ENCODE measurements around the gene PIK3R3.

PIK3R3 gene

DNA sequence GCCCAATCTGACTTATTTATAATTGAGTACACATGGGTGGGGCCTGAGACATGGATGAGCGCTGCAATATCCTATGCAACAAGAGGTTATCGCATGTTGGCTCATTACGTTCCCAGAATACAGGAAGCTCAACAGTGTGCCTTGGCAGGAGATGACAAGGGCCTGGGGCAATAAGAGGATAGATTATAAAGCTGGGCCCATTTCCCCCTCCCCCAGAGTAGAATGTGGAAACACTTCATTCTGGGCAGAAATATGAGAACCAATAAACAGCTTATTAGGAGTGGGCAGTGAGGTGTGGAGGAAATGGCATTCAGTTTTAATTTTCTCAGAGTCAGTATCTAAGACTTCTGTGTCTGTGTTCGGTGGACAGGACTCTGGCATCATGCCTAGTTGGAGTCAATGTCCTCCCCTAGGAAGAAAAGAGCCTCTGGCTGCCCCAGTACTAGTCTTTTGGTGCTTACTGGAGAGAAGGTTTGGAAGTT is 92.8 kb downstream of the PIK3R3 start:
- TF ChIP-seq, protein P1, sequence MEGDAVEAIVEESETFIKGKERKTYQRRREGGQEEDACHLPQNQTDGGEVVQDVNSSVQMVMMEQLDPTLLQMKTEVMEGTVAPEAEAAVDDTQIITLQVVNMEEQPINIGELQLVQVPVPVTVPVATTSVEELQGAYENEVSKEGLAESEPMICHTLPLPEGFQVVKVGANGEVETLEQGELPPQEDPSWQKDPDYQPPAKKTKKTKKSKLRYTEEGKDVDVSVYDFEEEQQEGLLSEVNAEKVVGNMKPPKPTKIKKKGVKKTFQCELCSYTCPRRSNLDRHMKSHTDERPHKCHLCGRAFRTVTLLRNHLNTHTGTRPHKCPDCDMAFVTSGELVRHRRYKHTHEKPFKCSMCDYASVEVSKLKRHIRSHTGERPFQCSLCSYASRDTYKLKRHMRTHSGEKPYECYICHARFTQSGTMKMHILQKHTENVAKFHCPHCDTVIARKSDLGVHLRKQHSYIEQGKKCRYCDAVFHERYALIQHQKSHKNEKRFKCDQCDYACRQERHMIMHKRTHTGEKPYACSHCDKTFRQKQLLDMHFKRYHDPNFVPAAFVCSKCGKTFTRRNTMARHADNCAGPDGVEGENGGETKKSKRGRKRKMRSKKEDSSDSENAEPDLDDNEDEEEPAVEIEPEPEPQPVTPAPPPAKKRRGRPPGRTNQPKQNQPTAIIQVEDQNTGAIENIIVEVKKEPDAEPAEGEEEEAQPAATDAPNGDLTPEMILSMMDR (IDR thresholded peaks at IDR 0.05) = no peak
- Histone ChIP-seq H3K4me1 (ENCODE audit: control insufficient read depth in 1 of 2, insufficient read depth in 1 of 2, low read depth in 1 of 2, low read length in 1 of 2) (peaks cover 8 to 19% of the 10 kb centered on the region in 2 experiments), H3K27me3 (no peaks in the 10 kb centered on the region), H3K36me3 (peaks cover 14% of the 10 kb centered on the region), H3K9me3 (no peaks in the 10 kb centered on the region), H3K4me3 (ENCODE audit: low read depth in 1 of 2, low read length in 1 of 2) (no peak overlapping the region), H3K27ac (no peak overlapping the region)

DNA sequence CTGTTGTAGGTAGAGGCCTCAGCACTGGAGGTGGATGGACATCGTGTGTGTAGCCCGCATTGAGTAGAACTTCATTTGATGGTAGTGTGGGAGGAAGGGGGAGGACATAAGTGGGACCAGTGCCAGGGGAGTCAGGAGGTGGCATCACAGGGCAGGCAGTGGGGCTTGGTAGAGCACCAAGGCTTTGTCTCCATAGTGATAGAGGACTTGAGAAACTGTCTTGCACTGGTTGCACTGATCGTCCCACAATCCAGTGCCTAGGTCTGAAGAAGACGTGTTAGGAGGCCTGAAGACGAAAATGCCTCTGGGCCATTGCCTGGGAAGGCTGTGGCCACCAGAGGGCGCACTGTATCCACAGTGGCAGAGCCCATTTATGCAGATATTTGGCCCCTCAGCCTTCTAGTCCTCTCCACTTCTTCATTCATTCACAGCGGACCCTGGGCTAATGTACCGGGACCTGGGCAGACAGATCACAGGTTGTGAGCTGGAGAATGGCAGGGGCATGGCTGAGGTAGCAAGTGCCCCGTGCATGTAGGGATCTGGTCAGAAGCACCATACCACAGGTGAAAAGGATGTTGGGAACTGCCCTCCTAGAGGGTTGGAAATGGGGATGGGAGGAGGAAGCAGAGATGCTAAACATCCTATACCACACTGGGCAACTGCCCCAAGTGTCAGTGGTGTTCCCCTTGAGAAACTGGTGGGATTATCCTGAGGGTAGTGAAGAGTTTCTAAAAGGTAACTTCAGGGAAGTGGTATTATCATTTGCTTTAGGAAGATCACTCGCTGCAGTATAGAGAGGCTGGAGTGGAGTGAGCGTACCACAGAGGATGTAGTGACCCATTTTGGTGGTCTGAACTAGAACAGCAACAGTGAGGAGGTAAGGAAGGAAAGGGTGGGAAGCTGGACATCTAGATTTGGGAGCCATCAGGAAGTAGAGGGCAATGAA is 95.3 kb downstream of the PIK3R3 start:
- no peak overlapping the region for H3K27ac ChIP-seq
- TF ChIP-seq, protein P1 (IDR thresholded peaks at IDR 0.05) = peak; percentile 85

DNA sequence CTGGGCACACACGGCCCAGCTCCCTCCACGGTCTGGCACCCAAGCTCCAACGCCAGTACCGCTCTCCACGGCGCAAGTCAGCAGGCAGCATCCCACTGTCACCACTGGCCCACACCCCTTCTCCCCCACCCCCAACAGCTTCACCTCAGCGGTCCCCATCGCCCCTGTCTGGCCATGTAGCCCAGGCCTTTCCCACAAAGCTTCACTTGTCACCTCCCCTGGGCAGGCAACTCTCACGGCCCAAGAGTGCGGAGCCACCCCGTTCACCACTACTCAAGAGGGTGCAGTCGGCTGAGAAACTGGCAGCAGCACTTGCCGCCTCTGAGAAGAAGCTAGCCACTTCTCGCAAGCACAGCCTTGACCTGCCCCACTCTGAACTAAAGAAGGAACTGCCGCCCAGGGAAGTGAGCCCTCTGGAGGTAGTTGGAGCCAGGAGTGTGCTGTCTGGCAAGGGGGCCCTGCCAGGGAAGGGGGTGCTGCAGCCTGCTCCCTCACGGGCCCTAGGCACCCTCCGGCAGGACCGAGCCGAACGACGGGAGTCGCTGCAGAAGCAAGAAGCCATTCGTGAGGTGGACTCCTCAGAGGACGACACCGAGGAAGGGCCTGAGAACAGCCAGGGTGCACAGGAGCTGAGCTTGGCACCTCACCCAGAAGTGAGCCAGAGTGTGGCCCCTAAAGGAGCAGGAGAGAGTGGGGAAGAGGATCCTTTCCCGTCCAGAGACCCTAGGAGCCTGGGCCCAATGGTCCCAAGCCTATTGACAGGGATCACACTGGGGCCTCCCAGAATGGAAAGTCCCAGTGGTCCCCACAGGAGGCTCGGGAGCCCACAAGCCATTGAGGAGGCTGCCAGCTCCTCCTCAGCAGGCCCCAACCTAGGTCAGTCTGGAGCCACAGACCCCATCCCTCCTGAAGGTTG is 97.6 kb downstream of the PIK3R3 start:
- H3K4me3 ChIP-seq (ENCODE audit: low read depth in 1 of 2, low read length in 1 of 2) = no peak overlapping the region
- peaks cover 56% of the 10 kb centered on the region for H3K36me3 ChIP-seq
- H3K9me3 ChIP-seq = no peaks in the 10 kb centered on the region
- TF ChIP-seq, protein P1 (IDR thresholded peaks at IDR 0.05) = no peak
- H3K4me1 ChIP-seq (ENCODE audit: control insufficient read depth in 1 of 2, insufficient read depth in 1 of 2, low read depth in 1 of 2, low read length in 1 of 2) = peaks cover 0 to 10% of the 10 kb centered on the region in 2 experiments
- no peak overlapping the region for H3K27ac ChIP-seq
- H3K27me3 ChIP-seq = no peaks in the 10 kb centered on the region

More for the DNA sequence above, 95.3 kb downstream of the PIK3R3 start:
- Histone ChIP-seq H3K36me3 (peaks cover 33% of the 10 kb centered on the region), H3K9me3 (no peaks in the 10 kb centered on the region), H3K4me1 (ENCODE audit: control insufficient read depth in 1 of 2, insufficient read depth in 1 of 2, low read depth in 1 of 2, low read length in 1 of 2) (peaks cover 0 to 10% of the 10 kb centered on the region in 2 experiments), H3K27me3 (no peaks in the 10 kb centered on the region), H3K4me3 (ENCODE audit: low read depth in 1 of 2, low read length in 1 of 2) (no peak overlapping the region)

DNA sequence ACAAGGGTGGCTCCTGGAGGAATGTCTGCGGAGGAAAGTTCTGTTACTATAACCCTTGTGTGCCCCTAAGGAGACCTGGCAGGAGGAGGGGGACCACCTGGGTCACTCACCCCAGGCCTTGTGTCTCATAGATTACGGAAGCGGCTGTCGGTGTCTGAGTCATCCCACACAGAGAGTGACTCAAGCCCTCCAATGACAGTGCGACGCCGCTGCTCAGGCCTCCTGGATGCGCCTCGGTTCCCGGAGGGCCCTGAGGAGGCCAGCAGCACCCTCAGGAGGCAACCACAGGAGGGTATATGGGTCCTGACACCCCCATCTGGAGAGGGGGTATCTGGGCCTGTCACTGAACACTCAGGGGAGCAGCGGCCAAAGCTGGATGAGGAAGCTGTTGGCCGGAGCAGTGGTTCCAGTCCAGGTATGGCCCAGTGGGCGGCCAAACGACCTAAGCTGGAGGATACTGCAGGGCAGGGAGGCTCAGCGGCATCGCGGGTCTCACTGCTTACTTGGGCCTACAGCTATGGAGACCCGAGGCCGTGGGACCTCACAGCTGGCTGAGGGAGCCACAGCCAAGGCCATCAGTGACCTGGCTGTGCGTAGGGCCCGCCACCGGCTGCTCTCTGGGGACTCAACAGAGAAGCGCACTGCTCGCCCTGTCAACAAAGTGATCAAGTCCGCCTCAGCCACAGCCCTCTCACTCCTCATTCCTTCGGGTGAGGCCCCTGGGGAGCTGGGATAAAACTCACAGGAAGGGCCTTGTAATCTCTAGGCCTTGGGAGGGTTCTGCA is 101.4 kb downstream of the PIK3R3 start:
- TF ChIP-seq, protein P1 (IDR thresholded peaks at IDR 0.05) = no peak
- Histone ChIP-seq H3K27me3 (no peaks in the 10 kb centered on the region), H3K4me1 (ENCODE audit: control insufficient read depth in 1 of 2, insufficient read depth in 1 of 2, low read depth in 1 of 2, low read length in 1 of 2) (no peaks in the 10 kb centered on the region), H3K36me3 (peaks cover 83% of the 10 kb centered on the region), H3K27ac (no peak overlapping the region), H3K4me3 (ENCODE audit: low read depth in 1 of 2, low read length in 1 of 2) (no peak overlapping the region), H3K9me3 (no peaks in the 10 kb centered on the region)

All from neutrophil (primary cell).